ENCODE results near the gene TRAF2.

TRAF2 gene

DNA sequence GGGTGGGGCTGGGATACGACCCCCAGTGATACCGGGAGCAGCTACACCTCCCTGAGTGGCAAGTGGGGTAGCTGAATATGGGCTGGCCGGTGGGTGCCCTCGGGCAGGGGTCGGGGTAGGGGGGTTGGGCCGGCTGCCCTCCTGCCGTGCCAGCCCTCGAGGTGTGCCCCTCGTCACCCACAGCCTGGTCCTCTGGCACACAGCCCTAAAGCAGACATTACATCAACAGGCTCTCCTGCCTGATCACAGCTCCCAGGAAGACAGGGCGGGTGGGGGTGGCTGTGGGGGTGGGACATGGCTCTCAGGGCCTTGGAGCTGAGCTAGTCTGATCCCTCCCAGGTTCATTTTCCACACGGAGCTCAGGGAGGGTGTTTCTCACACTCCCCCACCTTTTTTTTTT is 35.0 kb downstream of the TRAF2 start:
- no peaks in the 10 kb centered on the region for H3K27me3 ChIP-seq (replicated peaks in 2 of 5; ENCODE audit: control insufficient read depth in 4 of 5, insufficient read depth in 5 of 5, low read length in 4 of 5)
- no peak overlapping the region for H3K4me3 ChIP-seq (ENCODE audit: control insufficient read depth in 1 of 7, extremely low read depth in 1 of 7, insufficient read depth in 4 of 7, low read depth in 2 of 7, low read length in 6 of 7)
- peaks cover 12 to 74% (median 51%) of the 10 kb centered on the region in 4 experiments for H3K36me3 ChIP-seq (ENCODE audit: control insufficient read depth in 4 of 4, insufficient read depth in 4 of 4, low read length in 3 of 4)
- POLR2A ChIA-PET = interaction anchor here (0.6 kb wide), 1 partner anchor 17 kb away, joined by 3 read pairs; no protein-coding TSS in a partner anchor
- CTCF ChIA-PET = no interaction called here
- H3K27ac ChIP-seq (ENCODE audit: insufficient read depth in 1 of 2, low read depth in 1 of 2, low read length in 2 of 2, poor library complexity in 1 of 2, severe bottlenecking in 2 of 2) = no peak overlapping the region
- H3K9me3 ChIP-seq (ENCODE audit: control extremely low read depth in 1 of 5, control insufficient read depth in 4 of 5, insufficient read depth in 2 of 5, low read depth in 1 of 5, low read length in 4 of 5) = no peaks in the 10 kb centered on the region
- no peak for DNase-seq
- 89% methylated on average over 3 of the region's 11 CpGs for WGBS (ENCODE audit: insufficient coverage)
- H3K4me1 ChIP-seq (ENCODE audit: control extremely low read depth in 1 of 4, control insufficient read depth in 4 of 4, insufficient read depth in 4 of 4, low read length in 3 of 4) = no peaks in the 10 kb centered on the region

GRCh38 chr9:136921718-136922117 is 35.4 kb downstream of the TRAF2 start:
- H3K4me1 ChIP-seq (ENCODE audit: control extremely low read depth in 1 of 4, control insufficient read depth in 4 of 4, insufficient read depth in 4 of 4, low read length in 3 of 4) = no peaks in the 10 kb centered on the region
- H3K36me3 ChIP-seq (ENCODE audit: control insufficient read depth in 4 of 4, insufficient read depth in 4 of 4, low read length in 3 of 4) = peaks cover 8 to 74% (median 49%) of the 10 kb centered on the region in 4 experiments
- ChIA-PET CTCF (no interaction called here), POLR2A (no interaction called here)
- no peak for DNase-seq
- no peaks in the 10 kb centered on the region for H3K27me3 ChIP-seq (replicated peaks in 2 of 5; ENCODE audit: control insufficient read depth in 4 of 5, insufficient read depth in 5 of 5, low read length in 4 of 5)
- 94% methylated on average over 9 of the region's 10 CpGs for WGBS (ENCODE audit: insufficient coverage)
- H3K4me3 ChIP-seq (ENCODE audit: control insufficient read depth in 1 of 7, extremely low read depth in 1 of 7, insufficient read depth in 4 of 7, low read depth in 2 of 7, low read length in 6 of 7) = no peak overlapping the region
- no peak overlapping the region for H3K27ac ChIP-seq (ENCODE audit: insufficient read depth in 1 of 2, low read depth in 1 of 2, low read length in 2 of 2, poor library complexity in 1 of 2, severe bottlenecking in 2 of 2)
- H3K9me3 ChIP-seq (ENCODE audit: control extremely low read depth in 1 of 5, control insufficient read depth in 4 of 5, insufficient read depth in 2 of 5, low read depth in 1 of 5, low read length in 4 of 5) = no peaks in the 10 kb centered on the region

GRCh38 chr9:136922540-136922939 is 36.2 kb downstream of the TRAF2 start:
- Histone ChIP-seq H3K4me3 (ENCODE audit: control insufficient read depth in 1 of 7, extremely low read depth in 1 of 7, insufficient read depth in 4 of 7, low read depth in 2 of 7, low read length in 6 of 7) (no peak overlapping the region), H3K4me1 (ENCODE audit: control extremely low read depth in 1 of 4, control insufficient read depth in 4 of 4, insufficient read depth in 4 of 4, low read length in 3 of 4) (no peaks in the 10 kb centered on the region), H3K9me3 (ENCODE audit: control extremely low read depth in 1 of 5, control insufficient read depth in 4 of 5, insufficient read depth in 2 of 5, low read depth in 1 of 5, low read length in 4 of 5) (no peaks in the 10 kb centered on the region), H3K27ac (ENCODE audit: insufficient read depth in 1 of 2, low read depth in 1 of 2, low read length in 2 of 2, poor library complexity in 1 of 2, severe bottlenecking in 2 of 2) (no peak overlapping the region), H3K36me3 (ENCODE audit: control insufficient read depth in 4 of 4, insufficient read depth in 4 of 4, low read length in 3 of 4) (peaks cover 7 to 74% (median 49%) of the 10 kb centered on the region in 4 experiments), H3K27me3 (replicated peaks in 2 of 5; ENCODE audit: control insufficient read depth in 4 of 5, insufficient read depth in 5 of 5, low read length in 4 of 5) (no peaks in the 10 kb centered on the region)
- no peak for DNase-seq
- 98% methylated on average over 11 of the region's 19 CpGs for WGBS (ENCODE audit: insufficient coverage)
- ChIA-PET POLR2A (no interaction called here), CTCF (no interaction called here)

- H3K27me3 ChIP-seq (replicated peaks in 2 of 5; ENCODE audit: control insufficient read depth in 4 of 5, insufficient read depth in 5 of 5, low read length in 4 of 5) = no peaks in the 10 kb centered on the region
- H3K36me3 ChIP-seq (ENCODE audit: control insufficient read depth in 4 of 4, insufficient read depth in 4 of 4, low read length in 3 of 4) = peaks cover 9 to 78% (median 54%) of the 10 kb centered on the region in 4 experiments
- ChIA-PET CTCF (interaction anchor here (1.6 kb wide), 1 partner anchor 14 kb away, joined by 5 read pairs; no protein-coding TSS in a partner anchor), POLR2A (no interaction called here)
- WGBS (ENCODE audit: insufficient coverage) = 96% methylated on average over 16 of the region's 19 CpGs
- H3K4me1 ChIP-seq (ENCODE audit: control extremely low read depth in 1 of 4, control insufficient read depth in 4 of 4, insufficient read depth in 4 of 4, low read length in 3 of 4) = no peaks in the 10 kb centered on the region
- H3K27ac ChIP-seq (ENCODE audit: insufficient read depth in 1 of 2, low read depth in 1 of 2, low read length in 2 of 2, poor library complexity in 1 of 2, severe bottlenecking in 2 of 2) = no peak overlapping the region
- no peak overlapping the region for H3K4me3 ChIP-seq (ENCODE audit: control insufficient read depth in 1 of 7, extremely low read depth in 1 of 7, insufficient read depth in 4 of 7, low read depth in 2 of 7, low read length in 6 of 7)
- H3K9me3 ChIP-seq (ENCODE audit: control extremely low read depth in 1 of 5, control insufficient read depth in 4 of 5, insufficient read depth in 2 of 5, low read depth in 1 of 5, low read length in 4 of 5) = no peaks in the 10 kb centered on the region
- no peak for DNase-seq
These were observed 37.6 kb downstream of the TRAF2 start for GRCh38 chr9:136923881-136924280.

DNA sequence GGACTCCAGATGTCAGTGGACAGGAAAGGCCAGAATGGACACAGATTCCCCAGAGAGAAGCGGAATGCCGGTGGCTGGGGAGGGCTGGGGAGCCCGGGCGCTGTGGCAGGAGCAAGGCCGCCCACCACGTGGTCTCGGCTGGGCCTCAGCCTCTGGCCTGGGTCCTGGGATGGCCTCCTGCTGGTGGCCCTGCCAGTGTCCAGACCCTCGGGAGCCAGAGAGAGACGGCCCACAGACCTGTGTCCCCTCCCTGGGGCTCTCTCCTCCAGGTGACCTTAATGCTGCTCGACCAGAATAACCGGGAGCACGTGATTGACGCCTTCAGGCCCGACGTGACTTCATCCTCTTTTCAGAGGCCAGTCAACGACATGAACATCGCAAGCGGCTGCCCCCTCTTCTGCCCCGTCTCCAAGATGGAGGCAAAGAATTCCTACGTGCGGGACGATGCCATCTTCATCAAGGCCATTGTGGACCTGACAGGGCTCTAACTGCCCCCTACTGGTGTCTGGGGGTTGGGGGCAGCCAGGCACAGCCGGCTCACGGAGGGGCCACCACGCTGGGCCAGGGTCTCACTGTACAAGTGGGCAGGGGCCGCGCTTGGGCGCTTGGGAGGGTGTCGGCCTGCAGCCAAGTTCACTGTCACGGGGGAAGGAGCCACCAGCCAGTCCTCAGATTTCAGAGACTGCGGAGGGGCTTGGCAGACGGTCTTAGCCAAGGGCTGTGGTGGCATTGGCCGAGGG is 39.3 kb downstream of the TRAF2 start:
- 95% methylated on average over 33 of the region's 33 CpGs for WGBS (ENCODE audit: insufficient coverage)
- POLR2A ChIA-PET = no interaction called here

GRCh38 chr9:136926154-136926704 is 39.9 kb downstream of the TRAF2 start:
- H3K9me3 ChIP-seq (ENCODE audit: control extremely low read depth in 1 of 5, control insufficient read depth in 4 of 5, insufficient read depth in 2 of 5, low read depth in 1 of 5, low read length in 4 of 5) = no peaks in the 10 kb centered on the region
- 98% methylated on average over 9 of the region's 9 CpGs for WGBS (ENCODE audit: insufficient coverage)
- CTCF ChIA-PET = interaction anchor here (1.0 to 1.5 kb wide), 4 partner anchors 12 to 103 kb away, joined by 3 to 4 read pairs (median 3); partner anchors contain the start of gene AJM1
- H3K4me1 ChIP-seq (ENCODE audit: control extremely low read depth in 1 of 4, control insufficient read depth in 4 of 4, insufficient read depth in 4 of 4, low read length in 3 of 4) = no peaks in the 10 kb centered on the region
- DNase-seq = no peak
- no peaks in the 10 kb centered on the region for H3K27me3 ChIP-seq (replicated peaks in 2 of 5; ENCODE audit: control insufficient read depth in 4 of 5, insufficient read depth in 5 of 5, low read length in 4 of 5)
- POLR2A ChIA-PET = no interaction called here
- H3K4me3 ChIP-seq (ENCODE audit: control insufficient read depth in 1 of 7, extremely low read depth in 1 of 7, insufficient read depth in 4 of 7, low read depth in 2 of 7, low read length in 6 of 7) = no peak overlapping the region
- H3K27ac ChIP-seq (ENCODE audit: insufficient read depth in 1 of 2, low read depth in 1 of 2, low read length in 2 of 2, poor library complexity in 1 of 2, severe bottlenecking in 2 of 2) = no peak overlapping the region
- peaks cover 9 to 63% (median 41%) of the 10 kb centered on the region in 4 experiments for H3K36me3 ChIP-seq (ENCODE audit: control insufficient read depth in 4 of 4, insufficient read depth in 4 of 4, low read length in 3 of 4)

More for the DNA sequence above, 39.3 kb downstream of the TRAF2 start:
- no peak for DNase-seq
- no peaks in the 10 kb centered on the region for H3K9me3 ChIP-seq (ENCODE audit: control extremely low read depth in 1 of 5, control insufficient read depth in 4 of 5, insufficient read depth in 2 of 5, low read depth in 1 of 5, low read length in 4 of 5)
- no peaks in the 10 kb centered on the region for H3K4me1 ChIP-seq (ENCODE audit: control extremely low read depth in 1 of 4, control insufficient read depth in 4 of 4, insufficient read depth in 4 of 4, low read length in 3 of 4)
- no peak overlapping the region for H3K27ac ChIP-seq (ENCODE audit: insufficient read depth in 1 of 2, low read depth in 1 of 2, low read length in 2 of 2, poor library complexity in 1 of 2, severe bottlenecking in 2 of 2)
- CTCF ChIA-PET = interaction anchor here (1.5 kb wide), 1 partner anchor 27 kb away, joined by 3 read pairs; no protein-coding TSS in a partner anchor
- peaks cover 9 to 69% (median 47%) of the 10 kb centered on the region in 4 experiments for H3K36me3 ChIP-seq (ENCODE audit: control insufficient read depth in 4 of 4, insufficient read depth in 4 of 4, low read length in 3 of 4)
- H3K4me3 ChIP-seq (ENCODE audit: control insufficient read depth in 1 of 7, extremely low read depth in 1 of 7, insufficient read depth in 4 of 7, low read depth in 2 of 7, low read length in 6 of 7) = no peak overlapping the region
- no peaks in the 10 kb centered on the region for H3K27me3 ChIP-seq (replicated peaks in 2 of 5; ENCODE audit: control insufficient read depth in 4 of 5, insufficient read depth in 5 of 5, low read length in 4 of 5)

- Histone ChIP-seq H3K27me3 (replicated peaks in 2 of 5; ENCODE audit: control insufficient read depth in 4 of 5, insufficient read depth in 5 of 5, low read length in 4 of 5) (no peaks in the 10 kb centered on the region), H3K9me3 (ENCODE audit: control extremely low read depth in 1 of 5, control insufficient read depth in 4 of 5, insufficient read depth in 2 of 5, low read depth in 1 of 5, low read length in 4 of 5) (no peaks in the 10 kb centered on the region), H3K36me3 (ENCODE audit: control insufficient read depth in 4 of 4, insufficient read depth in 4 of 4, low read length in 3 of 4) (peaks cover 9 to 60% (median 39%) of the 10 kb centered on the region in 4 experiments), H3K4me3 (ENCODE audit: control insufficient read depth in 1 of 7, extremely low read depth in 1 of 7, insufficient read depth in 4 of 7, low read depth in 2 of 7, low read length in 6 of 7) (no peak overlapping the region), H3K4me1 (ENCODE audit: control extremely low read depth in 1 of 4, control insufficient read depth in 4 of 4, insufficient read depth in 4 of 4, low read length in 3 of 4) (no peaks in the 10 kb centered on the region), H3K27ac (ENCODE audit: insufficient read depth in 1 of 2, low read depth in 1 of 2, low read length in 2 of 2, poor library complexity in 1 of 2, severe bottlenecking in 2 of 2) (no peak overlapping the region)
- CTCF ChIA-PET = interaction anchor here (0.6 to 1.5 kb wide), 6 partner anchors 11 to 103 kb away, joined by 3 to 4 read pairs (median 3); partner anchors contain the start of gene AJM1
- over 99% methylated on average over 10 of the region's 13 CpGs for WGBS (ENCODE audit: insufficient coverage)
- no peak for DNase-seq
- POLR2A ChIA-PET = no interaction called here
These were observed 40.4 kb downstream of the TRAF2 start for GRCh38 chr9:136926749-136927148.
